GM19035 (cell line): ENCODE data around the gene RGPD5.
"Not testable (repeated sequence)": the region's sequence is repeated elsewhere in the genome, so short reads cannot be mapped to it uniquely, and the experiment has no call there.

Experiments used
- ATAC-seq: cut with Tn5 transposase; IDR thresholded peaks from one replicate; pipeline ENCODE4 v1.9.1; 2021; ENCODE audit not compliant: unreplicated experiment

The RGPD5 gene

DNA sequence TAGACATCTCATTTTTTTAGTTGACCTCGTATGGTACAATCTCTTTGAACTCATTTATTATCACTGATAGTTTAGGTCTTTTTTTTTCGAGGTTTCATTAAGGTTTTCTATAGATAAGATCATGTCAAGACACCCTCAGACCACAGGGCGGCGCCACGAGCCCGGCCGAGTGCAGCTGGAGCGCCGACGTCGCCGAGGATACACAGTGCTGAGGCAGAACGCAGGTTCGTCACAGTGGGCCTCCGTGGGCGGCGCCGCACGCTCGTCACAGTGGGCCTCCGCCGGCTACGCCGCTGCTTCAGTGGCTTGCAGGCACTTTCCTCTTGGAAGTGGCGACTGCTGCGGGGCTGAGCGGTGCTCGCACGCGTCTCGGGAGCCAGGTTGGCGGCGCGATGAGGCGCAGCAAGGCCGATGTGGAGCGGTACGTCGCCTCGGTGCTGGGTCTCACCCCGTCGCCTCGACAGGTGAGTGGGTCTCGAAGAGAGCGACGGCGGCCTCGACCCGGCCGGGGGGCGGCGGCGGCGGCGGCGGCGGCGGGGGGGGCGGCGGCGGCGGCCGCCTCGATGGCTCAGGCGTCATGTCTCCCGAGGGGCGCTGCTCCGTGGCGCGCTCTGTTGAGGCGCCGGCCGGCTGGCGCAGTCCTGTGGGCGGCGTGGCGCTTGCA is at the start of gene RGPD5:
RGPD5 (plus strand) TSS at position 232 of the 664 bp plus-strand sequence; CDS start at position 393, 161 bp downstream.
- peak; percentile 100 for ATAC-seq

- not testable (repeated sequence) for ATAC-seq
These were observed 42.5 kb upstream of the RGPD5 start for GRCh38 chr2:109751572-109751971.

- ATAC-seq = not testable (repeated sequence)
These were observed 36.8 kb upstream of the RGPD5 start for GRCh38 chr2:109757163-109757824.

GRCh38 chr2:109760265-109761042 is 33.7 kb upstream of the RGPD5 start:
- not testable (repeated sequence) for ATAC-seq

DNA sequence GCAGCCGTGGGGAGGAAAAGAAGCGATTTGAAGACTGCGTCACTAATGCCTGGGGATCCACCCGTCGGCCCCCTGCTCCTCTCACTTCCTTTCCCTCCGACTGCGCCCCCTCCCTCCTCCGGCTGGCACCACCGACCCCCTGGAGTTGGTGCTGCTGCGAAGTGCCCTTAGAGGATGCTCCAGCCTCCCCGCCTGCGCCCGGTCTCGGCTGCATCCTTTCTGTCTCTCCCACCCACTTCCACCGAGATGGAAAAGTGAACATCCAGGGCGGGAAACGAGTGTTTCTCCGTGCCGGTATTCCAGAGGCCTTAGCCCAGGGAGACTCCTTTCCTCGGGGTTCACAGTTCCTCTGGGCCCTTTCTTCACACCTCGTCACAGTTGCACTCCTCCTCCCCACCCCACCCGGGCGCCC is 33.1 kb upstream of the RGPD5 start:
- not testable (repeated sequence) for ATAC-seq

GRCh38 chr2:109761976-109762375 is 32.1 kb upstream of the RGPD5 start:
- not testable (repeated sequence) for ATAC-seq

GRCh38 chr2:109766074-109766473 is 28.0 kb upstream of the RGPD5 start:
- not testable (repeated sequence) for ATAC-seq

DNA sequence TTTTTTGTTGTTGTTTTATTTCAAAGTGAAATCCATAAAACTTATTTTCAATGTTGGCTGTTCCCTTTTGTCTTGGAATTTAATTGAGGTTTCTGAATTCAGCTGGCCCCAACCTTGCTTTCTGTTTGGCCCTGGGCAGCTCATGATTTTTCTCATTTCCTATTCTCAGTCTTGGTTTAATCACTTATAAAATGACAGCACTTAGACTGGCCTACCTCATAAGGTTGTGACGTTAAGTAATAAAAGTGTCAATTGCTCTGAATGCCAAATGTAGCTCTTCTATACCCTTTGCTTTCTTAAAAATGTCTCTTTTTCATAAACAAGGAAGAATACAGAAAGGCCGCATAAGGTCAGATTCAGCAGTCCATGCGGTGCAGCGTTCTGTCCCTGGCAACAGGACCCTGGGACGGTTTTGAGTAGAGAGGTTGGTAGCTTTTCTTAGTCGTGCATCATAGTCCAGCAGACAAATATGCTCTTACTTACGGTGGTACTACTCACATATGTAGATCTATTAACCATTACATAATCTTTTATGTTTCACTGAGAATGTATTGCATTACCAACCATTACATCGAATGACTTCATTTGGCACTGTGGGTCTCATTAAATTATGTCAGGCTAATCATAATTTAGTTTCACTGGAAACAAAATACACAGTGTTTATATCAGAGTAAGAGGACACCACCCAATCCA is 27.1 kb upstream of the RGPD5 start:
- not testable (repeated sequence) for ATAC-seq

GRCh38 chr2:109768934-109769333 is 25.2 kb upstream of the RGPD5 start:
- ATAC-seq = not testable (repeated sequence)

DNA sequence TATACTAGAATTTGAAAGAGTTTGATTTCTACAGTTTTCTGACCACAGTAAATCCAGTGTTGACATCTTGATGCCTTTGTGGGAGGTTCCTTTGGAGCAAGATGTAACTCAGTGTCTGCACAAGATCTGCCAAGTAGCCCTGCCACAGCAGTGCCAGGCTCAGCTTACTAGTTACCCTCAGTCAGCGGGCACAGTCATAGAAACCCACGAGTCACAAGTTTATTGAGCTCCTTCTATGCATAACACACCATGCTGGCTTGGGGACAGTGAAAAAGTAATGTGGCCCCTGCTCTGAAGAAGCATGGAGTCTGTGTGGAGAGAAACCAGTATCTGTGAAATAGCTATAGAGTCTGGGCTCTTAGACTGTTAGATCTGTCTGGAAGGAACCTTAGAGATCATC is 15.0 kb upstream of the RGPD5 start:
- not testable (repeated sequence) for ATAC-seq

DNA sequence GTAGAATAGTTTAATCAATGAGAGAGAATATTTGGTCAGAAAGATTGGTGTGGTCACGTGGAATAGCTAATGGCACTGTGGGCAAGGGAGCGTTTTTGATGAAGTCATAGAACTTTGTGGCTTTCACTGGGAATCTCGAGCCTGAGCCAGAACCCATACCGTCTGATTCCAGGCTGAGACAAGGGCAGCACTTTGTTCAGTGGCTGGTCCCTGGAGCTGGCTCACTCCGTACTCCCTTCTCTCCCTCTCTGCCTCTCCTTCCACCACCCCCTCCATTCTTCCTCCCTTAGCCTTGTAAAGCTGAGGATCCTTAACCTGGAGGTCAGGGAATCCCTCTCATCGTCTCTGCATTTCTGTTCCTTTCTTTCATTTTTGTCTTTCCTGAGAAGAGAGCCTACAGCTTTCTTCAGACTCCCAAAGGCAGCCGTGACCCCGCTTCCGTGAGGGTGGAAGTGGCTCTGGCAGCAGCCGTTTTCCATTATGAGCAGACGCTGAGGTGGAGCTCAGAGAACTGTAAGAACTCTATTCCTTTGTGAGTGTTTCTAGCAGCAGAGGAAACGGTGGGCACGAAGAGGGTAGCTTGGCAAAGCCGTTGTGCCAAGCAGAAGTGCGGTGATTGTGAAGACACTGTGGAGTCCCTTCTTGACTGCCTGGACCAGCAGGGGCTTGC is 12.8 kb upstream of the RGPD5 start:
- ATAC-seq = not testable (repeated sequence)

- not testable (repeated sequence) for ATAC-seq
These were observed 11.6 kb upstream of the RGPD5 start for GRCh38 chr2:109782446-109782993.

GRCh38 chr2:109791530-109792279 is 2.4 kb upstream of the RGPD5 start:
- ATAC-seq = not testable (repeated sequence)

DNA sequence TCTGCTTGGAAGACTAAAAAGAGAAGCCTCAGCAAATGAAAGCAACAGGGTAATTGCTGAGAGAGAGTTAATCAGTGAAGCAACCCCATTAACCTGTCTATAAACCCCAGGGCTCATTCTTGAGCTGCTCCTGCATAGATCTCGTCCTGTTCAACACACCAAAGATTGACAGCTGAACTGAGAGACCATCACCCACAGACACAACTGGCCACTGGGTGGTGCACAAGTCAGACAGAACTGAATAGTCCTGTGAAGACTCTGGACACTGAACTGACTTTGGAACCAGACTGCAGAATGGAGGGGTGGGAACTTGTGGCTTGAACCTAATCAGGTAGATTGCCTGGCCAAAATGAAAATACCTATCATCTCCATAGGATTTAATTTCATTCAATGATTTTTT is 1.4 kb upstream of the RGPD5 start:
- ATAC-seq = not testable (repeated sequence)

DNA sequence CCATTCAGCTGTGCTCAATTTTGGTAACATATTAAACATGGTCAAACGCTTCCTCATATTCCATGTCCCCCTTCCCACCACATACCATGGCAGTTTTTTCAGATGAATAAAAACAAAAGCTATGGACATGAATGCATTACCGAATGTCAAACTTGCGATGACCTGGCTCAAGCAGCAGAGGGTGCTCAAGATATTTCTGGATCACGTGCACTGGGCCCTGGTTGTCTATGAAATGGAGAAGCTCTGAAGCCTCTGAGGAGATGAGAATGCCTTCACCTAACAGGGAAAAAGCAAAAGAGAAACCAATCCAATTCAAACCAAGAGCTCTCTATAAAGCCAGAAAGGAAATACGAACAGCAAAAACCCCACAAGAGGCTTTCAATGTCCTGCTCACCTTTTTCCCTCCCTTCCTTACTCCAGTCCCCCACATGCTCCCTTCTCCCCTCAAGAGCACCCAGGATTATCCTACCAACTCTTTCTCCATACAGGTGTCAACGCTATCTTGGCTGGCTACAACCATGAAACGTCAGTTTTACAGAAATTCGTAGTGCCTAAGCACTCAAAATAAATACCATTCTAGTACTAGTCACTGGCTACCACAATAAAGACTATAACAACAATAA is 77.1 kb downstream of the RGPD5 start:
- ATAC-seq = peak; percentile 72

DNA sequence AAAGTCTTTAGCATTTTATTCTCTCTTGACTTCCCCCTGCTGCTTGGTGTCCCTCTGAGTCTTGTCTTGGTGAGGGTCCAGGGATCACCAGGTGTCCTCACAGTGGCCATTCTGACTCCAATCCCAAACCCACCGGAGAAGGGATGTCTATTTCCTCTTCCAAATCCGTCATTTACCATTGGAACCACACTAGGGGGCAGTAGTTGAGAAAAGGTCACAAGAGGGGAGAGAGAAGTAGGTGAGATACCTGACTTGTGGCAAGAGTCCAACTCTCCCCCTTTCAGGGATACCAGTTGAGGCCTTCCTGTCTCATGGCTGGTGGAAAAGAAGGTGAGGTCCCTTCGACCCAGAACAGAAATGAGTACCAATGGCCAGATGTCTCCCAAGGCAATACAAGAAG is 82.5 kb downstream of the RGPD5 start:
- ATAC-seq = not testable (repeated sequence)

- not testable (repeated sequence) for ATAC-seq
These were observed 88.0 kb downstream of the RGPD5 start for GRCh38 chr2:109882112-109882511.

DNA sequence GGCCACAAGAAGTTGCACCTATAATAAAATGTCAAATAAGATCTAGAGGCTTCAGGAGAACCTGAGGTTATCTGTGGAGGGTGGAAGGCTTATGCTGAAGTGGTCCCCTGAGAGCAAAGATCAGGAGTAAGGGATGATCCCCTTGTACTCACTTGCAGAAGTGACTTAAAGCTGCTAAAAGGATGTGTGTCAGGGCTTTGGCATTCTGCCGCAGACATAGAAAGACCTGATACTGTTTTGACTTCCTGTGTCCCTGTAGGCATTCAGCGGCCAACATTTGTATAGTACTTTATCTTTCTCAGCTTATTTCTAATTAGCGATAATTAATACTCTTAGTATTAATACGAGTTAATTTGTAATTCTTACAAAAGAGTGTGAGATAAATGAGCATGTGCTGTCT is 94.3 kb downstream of the RGPD5 start:
- ATAC-seq = not testable (repeated sequence)

GRCh38 chr2:109889909-109890308 is 95.8 kb downstream of the RGPD5 start:
- not testable (repeated sequence) for ATAC-seq
